GM13976 (cell line): ENCODE measurements around the gene ARHGEF17.

Experiments
- DNase-seq: peaks from one replicate; pipeline ENCODE4 v3.0.0; 2012; ENCODE audit warnings: low spot score
- in situ Hi-C: fragments of 300-500 bp; cut with MboI; formaldehyde crosslinking; loops from one replicate; pipeline ENCODE4 v1.12.0; 2022; ENCODE audit warnings: low sequenced_read_pairs, mixed read lengths, inconsistent platforms; ENCODE audit not compliant: unreplicated experiment
- TF ChIP-seq, protein P1 (sequence below): IDR thresholded peaks from 2 replicates; pipeline ENCODE4 v1.5.1; 2012; ENCODE audit warnings: borderline replicate concordance, mild to moderate bottlenecking; ENCODE audit not compliant: insufficient read depth; ENCODE audit errors: extremely low read depth, missing control alignments, control extremely low read depth

ARHGEF17 gene, protein sequence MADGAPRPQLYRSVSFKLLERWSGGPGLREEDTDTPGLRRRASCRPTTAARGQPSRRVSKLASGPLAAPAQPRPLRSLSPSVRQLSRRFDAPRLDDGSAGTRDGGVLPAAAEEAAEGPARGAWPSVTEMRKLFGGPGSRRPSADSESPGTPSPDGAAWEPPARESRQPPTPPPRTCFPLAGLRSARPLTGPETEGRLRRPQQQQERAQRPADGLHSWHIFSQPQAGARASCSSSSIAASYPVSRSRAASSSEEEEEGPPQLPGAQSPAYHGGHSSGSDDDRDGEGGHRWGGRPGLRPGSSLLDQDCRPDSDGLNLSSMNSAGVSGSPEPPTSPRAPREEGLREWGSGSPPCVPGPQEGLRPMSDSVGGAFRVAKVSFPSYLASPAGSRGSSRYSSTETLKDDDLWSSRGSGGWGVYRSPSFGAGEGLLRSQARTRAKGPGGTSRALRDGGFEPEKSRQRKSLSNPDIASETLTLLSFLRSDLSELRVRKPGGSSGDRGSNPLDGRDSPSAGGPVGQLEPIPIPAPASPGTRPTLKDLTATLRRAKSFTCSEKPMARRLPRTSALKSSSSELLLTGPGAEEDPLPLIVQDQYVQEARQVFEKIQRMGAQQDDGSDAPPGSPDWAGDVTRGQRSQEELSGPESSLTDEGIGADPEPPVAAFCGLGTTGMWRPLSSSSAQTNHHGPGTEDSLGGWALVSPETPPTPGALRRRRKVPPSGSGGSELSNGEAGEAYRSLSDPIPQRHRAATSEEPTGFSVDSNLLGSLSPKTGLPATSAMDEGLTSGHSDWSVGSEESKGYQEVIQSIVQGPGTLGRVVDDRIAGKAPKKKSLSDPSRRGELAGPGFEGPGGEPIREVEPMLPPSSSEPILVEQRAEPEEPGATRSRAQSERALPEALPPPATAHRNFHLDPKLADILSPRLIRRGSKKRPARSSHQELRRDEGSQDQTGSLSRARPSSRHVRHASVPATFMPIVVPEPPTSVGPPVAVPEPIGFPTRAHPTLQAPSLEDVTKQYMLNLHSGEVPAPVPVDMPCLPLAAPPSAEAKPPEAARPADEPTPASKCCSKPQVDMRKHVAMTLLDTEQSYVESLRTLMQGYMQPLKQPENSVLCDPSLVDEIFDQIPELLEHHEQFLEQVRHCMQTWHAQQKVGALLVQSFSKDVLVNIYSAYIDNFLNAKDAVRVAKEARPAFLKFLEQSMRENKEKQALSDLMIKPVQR (N-terminal part only)

DNA sequence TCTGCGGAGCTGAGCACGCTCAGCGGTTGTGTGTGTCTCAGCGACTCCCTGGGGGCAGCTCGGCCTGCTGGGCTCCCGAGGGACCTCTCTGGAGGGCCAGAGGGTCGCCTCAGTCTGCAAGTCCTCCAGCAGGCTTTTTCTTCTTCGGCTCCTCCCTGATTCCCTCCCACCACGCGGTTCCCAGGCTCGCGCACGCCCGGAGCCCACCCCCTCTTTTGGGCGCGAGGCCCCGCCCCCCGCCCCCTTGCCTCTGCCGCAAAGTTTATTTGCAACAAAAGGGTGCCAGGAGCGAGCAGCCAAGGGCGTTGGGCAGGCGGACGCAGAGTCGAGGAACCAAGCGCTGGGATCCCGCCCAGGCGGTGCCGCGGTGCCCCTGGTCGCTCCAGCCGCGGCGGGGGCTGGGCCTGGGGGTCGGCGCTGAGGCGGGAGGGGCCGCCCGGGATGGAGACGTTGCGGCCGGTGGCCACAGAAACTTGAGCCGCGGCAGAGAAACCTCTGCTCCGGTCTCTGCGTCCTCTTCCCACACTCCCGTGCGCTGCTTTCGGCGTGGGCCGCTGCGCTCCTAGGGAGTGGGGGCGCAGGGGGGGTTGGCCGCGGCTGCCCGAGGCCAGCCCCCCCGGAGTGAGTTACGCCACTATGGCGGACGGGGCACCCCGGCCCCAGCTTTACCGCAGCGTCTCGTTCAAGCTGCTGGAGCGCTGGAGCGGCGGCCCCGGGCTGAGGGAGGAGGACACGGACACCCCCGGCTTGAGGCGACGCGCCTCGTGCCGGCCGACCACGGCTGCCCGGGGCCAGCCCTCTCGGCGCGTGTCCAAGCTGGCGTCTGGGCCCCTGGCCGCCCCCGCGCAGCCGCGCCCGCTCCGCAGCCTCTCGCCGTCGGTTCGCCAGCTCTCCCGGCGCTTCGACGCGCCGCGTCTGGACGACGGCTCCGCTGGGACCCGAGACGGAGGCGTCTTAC lies at the start of gene ARHGEF17:
TSS of gene ARHGEF17 (plus strand) at position 274 of the 958 bp plus-strand sequence. CDS start at position 637, 363 bp downstream.
- DNase-seq: peak; percentile 82
- TF ChIP-seq, protein P1, sequence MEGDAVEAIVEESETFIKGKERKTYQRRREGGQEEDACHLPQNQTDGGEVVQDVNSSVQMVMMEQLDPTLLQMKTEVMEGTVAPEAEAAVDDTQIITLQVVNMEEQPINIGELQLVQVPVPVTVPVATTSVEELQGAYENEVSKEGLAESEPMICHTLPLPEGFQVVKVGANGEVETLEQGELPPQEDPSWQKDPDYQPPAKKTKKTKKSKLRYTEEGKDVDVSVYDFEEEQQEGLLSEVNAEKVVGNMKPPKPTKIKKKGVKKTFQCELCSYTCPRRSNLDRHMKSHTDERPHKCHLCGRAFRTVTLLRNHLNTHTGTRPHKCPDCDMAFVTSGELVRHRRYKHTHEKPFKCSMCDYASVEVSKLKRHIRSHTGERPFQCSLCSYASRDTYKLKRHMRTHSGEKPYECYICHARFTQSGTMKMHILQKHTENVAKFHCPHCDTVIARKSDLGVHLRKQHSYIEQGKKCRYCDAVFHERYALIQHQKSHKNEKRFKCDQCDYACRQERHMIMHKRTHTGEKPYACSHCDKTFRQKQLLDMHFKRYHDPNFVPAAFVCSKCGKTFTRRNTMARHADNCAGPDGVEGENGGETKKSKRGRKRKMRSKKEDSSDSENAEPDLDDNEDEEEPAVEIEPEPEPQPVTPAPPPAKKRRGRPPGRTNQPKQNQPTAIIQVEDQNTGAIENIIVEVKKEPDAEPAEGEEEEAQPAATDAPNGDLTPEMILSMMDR: no peak
- in situ Hi-C loops: no loop called here

DNA sequence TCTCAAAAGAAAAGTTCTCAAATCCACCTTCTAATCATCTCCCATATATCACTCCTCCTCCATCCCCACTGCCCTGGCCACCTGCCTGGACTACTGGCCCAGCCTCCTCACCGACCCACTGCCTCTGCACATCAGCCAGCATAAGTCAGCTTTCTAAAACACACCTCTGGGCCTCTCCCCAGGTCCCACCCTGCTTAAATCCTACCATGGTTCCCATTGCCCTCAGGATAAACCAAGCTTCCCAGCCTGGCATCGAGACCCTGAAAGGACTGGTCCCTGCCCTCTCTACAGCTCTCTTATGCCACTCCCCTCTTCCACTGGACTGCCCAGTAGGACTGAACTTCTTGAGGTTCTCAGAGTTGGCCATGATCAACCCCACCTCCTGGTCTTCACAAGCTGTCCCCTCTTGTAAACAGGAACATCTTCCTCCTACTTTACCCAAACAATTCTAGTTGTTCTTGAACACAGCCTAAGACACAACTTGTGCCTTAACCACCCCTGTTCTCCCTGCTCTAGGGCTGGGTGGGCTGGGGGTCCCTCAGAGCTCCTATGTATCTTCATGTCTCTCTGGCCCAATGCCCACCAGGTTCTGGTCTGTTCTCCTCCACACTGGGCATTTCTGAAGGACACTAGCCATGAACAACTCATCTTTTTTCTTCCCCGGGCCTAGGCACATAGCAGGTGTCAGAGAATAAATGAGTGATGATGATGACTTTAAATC lies 48.5 kb upstream of the ARHGEF17 start:
- TF ChIP-seq, protein P1: no peak
- no peak for DNase-seq
- in situ Hi-C loops: no loop called here

DNA sequence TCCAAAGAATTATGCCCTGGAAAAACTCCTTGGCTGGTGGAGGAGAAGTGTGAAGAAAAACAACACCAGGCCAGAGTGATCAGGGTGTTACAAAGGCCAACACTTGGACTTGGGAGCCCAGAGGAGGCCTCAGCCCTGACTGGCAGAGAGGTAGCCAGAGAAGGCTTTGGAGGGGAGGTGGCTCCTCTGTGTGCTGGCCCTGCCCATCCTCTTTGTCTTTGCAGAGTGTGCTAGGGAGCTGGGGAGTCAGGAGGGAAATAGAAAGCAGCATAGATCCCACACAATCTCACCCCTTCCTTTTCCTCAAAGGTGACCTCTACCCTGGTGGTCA lies 48.0 kb upstream of the ARHGEF17 start:
- TF ChIP-seq, protein P1: no peak
- DNase-seq: no peak
- in situ Hi-C loops: no loop called here

DNA sequence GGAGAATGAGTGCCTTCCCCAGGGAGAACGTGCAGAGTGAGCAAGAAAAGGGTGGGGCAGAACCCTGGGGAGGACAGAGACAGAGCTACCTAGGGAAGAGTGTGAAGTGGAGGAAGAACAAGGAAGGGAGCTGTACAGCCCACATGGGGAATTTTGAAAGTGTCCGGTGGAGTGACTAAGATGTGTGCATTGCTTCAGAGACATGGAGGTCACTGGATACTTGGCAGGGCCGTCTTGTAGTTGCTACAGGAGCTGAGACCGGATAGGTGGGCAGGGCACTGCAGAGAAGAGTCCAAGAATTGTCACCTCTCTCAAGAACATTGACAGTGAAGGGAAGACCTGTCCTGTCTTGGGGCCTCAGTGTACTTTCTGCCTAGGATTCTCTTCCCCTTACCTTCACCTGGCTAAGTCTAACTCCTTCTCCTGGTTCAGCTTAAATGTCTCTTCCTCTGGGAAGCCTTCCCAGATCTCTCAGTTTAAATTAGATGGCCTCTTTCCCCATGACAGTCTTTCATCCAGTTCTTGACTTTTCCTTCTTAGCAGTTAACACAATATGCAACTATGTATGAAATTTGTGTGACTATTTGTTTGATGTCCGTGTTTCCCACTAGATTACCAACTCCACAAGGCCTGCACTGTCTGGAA lies 45.1 kb upstream of the ARHGEF17 start:
- TF ChIP-seq, protein P1: no peak
- in situ Hi-C loops: no loop called here
- no peak for DNase-seq

DNA sequence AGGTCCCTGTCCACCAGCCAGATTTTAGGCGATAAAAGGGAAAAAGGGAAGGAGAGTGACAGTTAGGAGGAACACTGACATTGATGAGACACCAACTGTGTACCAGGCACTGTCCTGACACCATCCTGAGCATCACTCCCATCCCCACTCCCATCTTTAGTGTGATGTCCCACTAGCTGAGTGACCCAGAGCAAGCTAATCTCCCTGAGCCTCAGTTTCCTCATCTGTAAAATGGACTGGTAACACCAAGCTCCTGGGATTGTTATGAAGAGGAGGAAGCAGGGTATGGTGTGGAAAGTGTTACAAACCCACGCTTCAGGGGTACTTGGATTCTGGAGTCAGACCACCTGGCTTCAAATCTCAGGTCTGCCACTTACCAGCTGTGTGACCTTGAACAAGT lies 44.4 kb upstream of the ARHGEF17 start:
- in situ Hi-C loops: no loop called here
- no peak for DNase-seq
- TF ChIP-seq, protein P1: no peak
